Activated naive CD8-positive, alpha-beta T cell treated with anti-CD3 and anti-CD28 coated beads for 36 hours (primary cell): Measurements from ENCODE around the gene ZNF493. TPM values are rescaled to one million over a fixed set of nuclear protein-coding genes. Genes with fewer than 3 reads are reported as not detected.

Experiments used
- DNase-seq: peaks from one replicate; pipeline ENCODE4 v3.0.0; 2021
- H3K27ac Mint-ChIP-seq: one replicate; pipeline ENCODE4 v1.8.0; 2022; ENCODE audit warnings: mild to moderate bottlenecking, moderate library complexity, mixed read lengths
- H3K27me3 Mint-ChIP-seq: one replicate; pipeline ENCODE4 v1.8.0; 2022; ENCODE audit warnings: mild to moderate bottlenecking, mixed read lengths
- H3K36me3 Mint-ChIP-seq: one replicate; pipeline ENCODE4 v1.8.0; 2021; ENCODE audit warnings: mild to moderate bottlenecking, mixed read lengths
- H3K4me1 Mint-ChIP-seq: one replicate; pipeline ENCODE4 v1.8.0; 2021; ENCODE audit warnings: mixed read lengths
- H3K4me3 Mint-ChIP-seq: one replicate; pipeline ENCODE4 v1.8.0; 2022; ENCODE audit warnings: mild to moderate bottlenecking, moderate library complexity, mixed read lengths
- H3K9me3 Mint-ChIP-seq: one replicate; pipeline ENCODE4 v1.8.0; 2022; ENCODE audit warnings: mixed read lengths
- total RNA-seq, 2 experiments: library from RNA; stranded (reverse); gene quantifications; one replicate each; pipeline ENCODE4 v1.2.3, GENCODE V29; 2021

ZNF493 gene
- total RNA-seq, 2 experiments from 2014 or later: 10.0 to 10.4 TPM

DNA sequence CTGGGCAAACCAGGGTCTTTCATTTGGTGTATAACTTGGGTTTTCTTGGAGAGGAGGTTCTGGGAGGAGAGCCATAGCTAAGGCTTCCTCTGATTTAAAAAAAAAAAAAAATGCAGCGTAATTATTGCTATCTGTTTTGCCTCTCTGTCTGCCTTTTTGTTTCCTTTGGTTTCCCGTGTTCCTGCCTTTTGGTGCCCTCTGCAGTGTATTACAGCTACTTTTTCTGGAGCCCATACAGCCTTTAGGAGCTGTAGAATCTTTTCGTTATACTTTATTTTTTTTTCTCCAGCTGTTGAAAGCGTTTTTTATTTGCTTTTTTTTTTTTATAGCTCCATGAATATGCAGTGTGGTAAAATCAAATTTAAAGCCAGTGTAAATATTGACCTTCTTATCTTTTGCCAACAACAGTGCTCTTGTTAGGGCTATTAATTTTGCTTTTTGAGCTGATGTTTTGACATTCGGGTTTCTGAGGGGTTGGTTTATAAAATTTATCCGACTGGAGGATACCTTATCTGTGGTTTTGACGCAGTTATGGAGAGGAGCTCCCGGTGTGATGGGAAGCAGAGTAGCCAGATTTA is 38.1 kb downstream of the ZNF493 start:
- no peak for DNase-seq
- no peak overlapping the region for H3K27ac Mint-ChIP-seq
- no peaks in the 10 kb centered on the region for H3K27me3 Mint-ChIP-seq
- no peak overlapping the region for H3K4me3 Mint-ChIP-seq
- H3K36me3 Mint-ChIP-seq: peaks cover 21% of the 10 kb centered on the region
- H3K4me1 Mint-ChIP-seq: no peaks in the 10 kb centered on the region
- H3K9me3 Mint-ChIP-seq: peaks cover 52% of the 10 kb centered on the region

DNA sequence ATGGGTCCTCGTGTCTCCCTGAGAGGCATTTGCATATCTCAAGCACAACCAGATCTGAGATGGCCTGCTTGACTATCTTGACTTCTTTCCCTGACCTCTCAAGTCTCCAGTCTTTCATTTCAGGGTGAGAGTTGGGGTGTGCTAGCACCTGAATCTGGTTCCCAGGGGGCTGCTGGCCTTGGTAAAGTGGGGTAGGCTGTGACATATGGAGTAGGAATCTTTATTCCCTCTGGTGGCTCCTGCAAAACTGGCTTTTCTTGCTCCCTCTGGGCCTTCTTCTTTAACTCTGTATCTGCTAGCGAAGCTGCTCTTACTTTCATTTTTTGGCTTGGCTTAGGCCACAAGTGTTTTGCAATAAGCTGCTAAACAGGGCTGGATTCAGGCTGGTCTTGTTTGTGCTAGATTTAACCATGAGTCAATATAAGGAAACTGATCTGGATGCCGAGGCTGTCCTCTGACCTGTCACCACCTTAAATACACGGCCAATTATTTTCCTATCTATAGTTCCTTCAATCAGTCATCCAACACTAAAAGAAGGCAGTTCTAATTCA is 42.3 kb downstream of the ZNF493 start:
- peaks cover 25% of the 10 kb centered on the region for H3K9me3 Mint-ChIP-seq

DNA sequence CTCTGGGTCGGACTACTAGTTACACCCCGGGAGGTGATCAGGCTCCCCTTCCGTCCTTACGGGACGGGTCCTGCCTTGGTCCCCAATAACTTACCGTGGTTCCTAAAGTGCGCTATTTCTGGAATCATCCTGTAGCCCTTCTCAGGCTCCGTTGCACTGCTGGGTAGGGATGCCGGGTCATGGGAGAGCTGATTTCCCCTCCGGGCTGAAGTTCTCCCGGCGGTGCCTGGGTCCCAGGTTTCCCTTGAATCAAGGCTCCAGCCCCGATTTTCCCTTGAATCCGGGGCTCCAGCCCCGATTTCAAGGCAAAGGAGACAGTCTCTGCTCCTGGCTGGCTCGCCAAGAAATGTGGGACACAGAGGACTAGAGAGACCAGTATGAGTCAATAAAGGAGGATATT is 43.4 kb downstream of the ZNF493 start:
- H3K36me3 Mint-ChIP-seq: peaks cover 28% of the 10 kb centered on the region
- no peak overlapping the region for H3K4me3 Mint-ChIP-seq
- H3K4me1 Mint-ChIP-seq: no peaks in the 10 kb centered on the region
- H3K9me3 Mint-ChIP-seq: peaks cover 21% of the 10 kb centered on the region
- no peak for DNase-seq
- H3K27me3 Mint-ChIP-seq: no peaks in the 10 kb centered on the region
- no peak overlapping the region for H3K27ac Mint-ChIP-seq

More for the DNA sequence above, 42.3 kb downstream of the ZNF493 start:
- no peak for DNase-seq
- peaks cover 28% of the 10 kb centered on the region for H3K36me3 Mint-ChIP-seq
- no peak overlapping the region for H3K4me3 Mint-ChIP-seq
- no peaks in the 10 kb centered on the region for H3K4me1 Mint-ChIP-seq
- H3K27me3 Mint-ChIP-seq: no peaks in the 10 kb centered on the region
- H3K27ac Mint-ChIP-seq: no peak overlapping the region

DNA sequence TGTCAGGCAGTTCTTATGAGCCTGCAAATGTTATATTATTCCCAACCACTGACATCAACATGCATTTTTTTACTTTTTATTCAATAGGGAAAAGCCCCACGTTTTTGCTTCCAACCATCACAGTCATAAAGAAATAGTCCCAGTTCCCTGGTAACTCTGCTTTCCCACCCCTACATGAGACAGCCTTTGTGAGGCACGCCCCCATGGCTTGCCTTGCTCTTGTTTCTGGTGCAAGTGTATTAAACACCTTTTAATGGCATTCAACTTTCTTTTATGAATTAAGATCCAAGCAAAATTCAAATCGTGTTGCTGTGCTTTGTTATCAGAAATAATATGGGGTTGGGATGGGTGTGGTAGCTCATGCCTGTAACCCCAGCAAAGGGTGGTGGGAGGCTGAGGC is 54.3 kb downstream of the ZNF493 start:
- no peak overlapping the region for H3K27ac Mint-ChIP-seq
- H3K27me3 Mint-ChIP-seq: no peaks in the 10 kb centered on the region
- DNase-seq: no peak
- H3K4me3 Mint-ChIP-seq: no peak overlapping the region
- H3K36me3 Mint-ChIP-seq: peaks cover 51% of the 10 kb centered on the region
- H3K4me1 Mint-ChIP-seq: no peaks in the 10 kb centered on the region
- H3K9me3 Mint-ChIP-seq: peaks cover 27% of the 10 kb centered on the region

DNA sequence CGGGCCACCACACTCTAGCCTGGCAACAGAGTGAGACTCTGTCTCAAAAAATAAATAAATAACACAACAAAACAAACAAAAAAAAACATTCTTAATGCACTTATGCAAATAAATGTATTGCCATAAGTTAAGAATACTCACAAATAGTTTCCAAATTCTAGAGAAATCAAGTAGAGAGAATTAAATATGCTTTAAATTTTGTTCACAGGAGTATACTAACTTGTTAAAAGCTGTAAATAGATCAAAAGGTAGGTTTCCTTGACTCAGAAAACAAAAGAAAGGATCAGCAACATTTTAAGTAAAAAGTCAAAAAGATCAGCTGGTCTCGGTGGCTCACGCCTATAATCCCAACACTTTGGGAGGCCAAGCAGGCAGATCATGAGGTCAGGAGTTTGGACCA is 58.0 kb downstream of the ZNF493 start:
- H3K27me3 Mint-ChIP-seq: no peaks in the 10 kb centered on the region
- H3K4me3 Mint-ChIP-seq: no peak overlapping the region
- H3K4me1 Mint-ChIP-seq: no peaks in the 10 kb centered on the region
- peaks cover 20% of the 10 kb centered on the region for H3K9me3 Mint-ChIP-seq
- no peak overlapping the region for H3K27ac Mint-ChIP-seq
- H3K36me3 Mint-ChIP-seq: peaks cover 35% of the 10 kb centered on the region
- no peak for DNase-seq

DNA sequence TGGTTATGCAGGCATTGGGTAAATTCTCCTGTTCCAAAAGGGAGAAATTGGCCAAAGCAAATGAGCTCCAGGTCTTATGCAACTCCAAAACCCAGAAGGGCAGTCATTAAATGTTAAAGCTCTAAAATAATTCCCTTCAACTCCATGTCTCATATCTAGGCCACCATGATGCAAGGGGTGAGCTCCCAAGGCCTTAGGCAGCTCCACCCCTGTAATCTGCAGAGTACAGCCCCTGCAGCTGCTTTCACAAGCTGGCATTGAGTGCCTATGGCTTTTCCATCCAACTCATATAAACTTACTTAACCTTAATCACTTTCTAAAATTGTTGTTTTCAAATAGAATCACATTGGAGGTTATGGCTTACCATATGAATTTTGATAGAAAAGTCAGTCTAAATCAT is 63.8 kb downstream of the ZNF493 start:
- Mint-ChIP-seq H3K27me3 (peaks cover 17% of the 10 kb centered on the region), H3K4me1 (peaks cover 2% of the 10 kb centered on the region), H3K36me3 (peaks cover 28% of the 10 kb centered on the region), H3K9me3 (peaks cover 27% of the 10 kb centered on the region), H3K4me3 (no peak overlapping the region), H3K27ac (no peak overlapping the region)
- no peak for DNase-seq

DNA sequence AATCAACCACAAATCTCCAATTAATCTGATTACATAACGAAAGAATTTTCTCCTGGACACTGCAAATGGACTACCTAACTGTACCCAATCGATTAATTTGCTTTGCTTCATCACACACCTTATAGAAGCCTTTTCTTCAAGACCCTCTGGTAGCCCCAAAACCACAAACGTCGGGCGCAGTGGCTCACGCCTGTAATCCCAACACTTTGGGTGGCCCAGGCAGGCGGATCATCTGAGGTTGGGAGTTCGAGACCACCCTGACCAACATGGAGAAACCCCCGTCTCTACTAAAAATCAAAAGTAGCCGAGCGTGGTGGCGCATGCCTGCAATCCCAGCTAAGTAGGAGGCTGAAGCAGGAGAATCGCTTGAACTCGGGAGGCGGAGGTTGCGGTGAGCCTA is 65.6 kb downstream of the ZNF493 start:
- peaks cover 20% of the 10 kb centered on the region for H3K9me3 Mint-ChIP-seq
- DNase-seq: no peak
- no peak overlapping the region for H3K4me3 Mint-ChIP-seq
- peaks cover 2% of the 10 kb centered on the region for H3K4me1 Mint-ChIP-seq
- H3K36me3 Mint-ChIP-seq: peaks cover 25% of the 10 kb centered on the region
- no peak overlapping the region for H3K27ac Mint-ChIP-seq
- peaks cover 17% of the 10 kb centered on the region for H3K27me3 Mint-ChIP-seq

DNA sequence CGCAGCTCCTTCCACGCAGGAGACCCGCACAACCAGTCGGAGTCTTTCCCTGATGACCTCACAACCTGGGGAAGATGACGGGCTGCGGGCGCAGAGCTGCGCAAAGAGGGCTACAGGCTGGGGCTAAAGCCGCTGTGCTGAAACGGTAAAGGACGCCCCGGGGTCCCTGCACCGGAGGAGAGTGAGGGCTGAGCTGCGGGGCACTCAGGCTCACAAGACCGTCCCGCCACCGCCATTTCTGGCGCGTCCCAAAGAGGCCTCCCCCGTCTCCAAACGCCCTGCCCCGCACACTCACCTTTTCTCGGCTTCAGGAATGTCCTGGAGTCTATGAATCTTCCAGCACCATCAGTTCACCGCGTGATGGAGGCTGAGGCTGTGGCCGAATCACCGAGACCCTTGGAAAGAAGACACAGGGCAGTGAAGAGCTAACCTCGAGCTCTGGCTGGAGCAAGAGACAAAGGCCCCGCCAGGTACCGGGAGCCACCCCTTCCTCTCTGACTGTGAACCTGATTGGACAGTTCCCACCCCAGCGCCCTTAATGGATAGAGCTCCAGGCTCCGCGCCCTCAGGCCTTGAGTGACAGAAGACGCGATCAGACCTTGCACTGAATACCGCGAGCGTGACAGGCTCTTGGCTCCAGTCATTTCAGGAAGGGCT is 66.6 kb downstream of the ZNF493 start:
- Mint-ChIP-seq H3K36me3 (peaks cover 20% of the 10 kb centered on the region), H3K27ac (peak overlapping the region; percentile 78), H3K4me3 (peak overlapping the region; percentile 83), H3K27me3 (peaks cover 17% of the 10 kb centered on the region), H3K4me1 (peaks cover 2% of the 10 kb centered on the region), H3K9me3 (peaks cover 16% of the 10 kb centered on the region)
- peak; percentile 55 for DNase-seq

DNA sequence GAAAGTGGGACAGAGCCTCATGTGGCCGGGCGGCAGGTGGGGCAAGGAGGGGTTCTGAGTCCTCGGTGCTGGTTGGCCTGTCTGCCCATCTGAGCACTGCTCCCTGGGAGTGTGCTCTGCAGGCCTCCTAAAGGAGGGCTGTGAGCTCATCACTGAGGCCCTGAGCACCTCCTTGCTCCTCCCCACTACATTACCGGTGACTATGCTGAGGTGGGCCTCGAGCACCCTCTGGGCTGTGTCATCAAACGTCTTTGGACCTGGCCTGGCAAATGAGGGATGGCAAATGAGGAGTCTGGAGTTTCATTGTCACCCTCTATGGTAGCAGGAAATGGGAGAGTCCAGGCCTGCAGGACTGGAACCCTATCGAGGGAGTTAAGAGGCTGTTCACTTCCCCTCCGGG is 69.7 kb downstream of the ZNF493 start:
- Mint-ChIP-seq H3K9me3 (peaks cover 11% of the 10 kb centered on the region), H3K36me3 (peaks cover 15% of the 10 kb centered on the region), H3K4me3 (no peak overlapping the region), H3K27me3 (peaks cover 17% of the 10 kb centered on the region), H3K4me1 (peaks cover 2% of the 10 kb centered on the region), H3K27ac (no peak overlapping the region)
- no peak for DNase-seq

DNA sequence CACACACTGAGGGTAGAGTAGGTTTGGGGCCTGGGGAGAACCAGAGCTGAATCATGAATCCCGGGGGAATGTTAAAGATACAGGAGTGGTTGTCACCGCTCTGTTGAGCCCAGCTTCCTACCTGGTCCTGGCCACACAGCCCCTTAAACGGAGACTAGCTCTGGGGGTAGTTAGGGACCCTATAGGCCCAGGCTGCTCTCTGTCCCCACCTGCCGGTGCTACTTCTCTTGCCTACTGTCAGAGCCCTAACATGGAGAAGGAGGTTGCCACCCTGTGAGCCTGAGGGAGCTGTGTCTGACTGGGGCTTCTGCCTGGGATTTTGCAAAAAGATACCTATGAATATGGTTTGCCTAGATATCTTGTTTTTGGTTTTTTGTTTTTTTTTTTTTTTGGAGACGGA is 71.9 kb downstream of the ZNF493 start:
- peaks cover 2% of the 10 kb centered on the region for H3K9me3 Mint-ChIP-seq
- no peak overlapping the region for H3K27ac Mint-ChIP-seq
- peaks cover 10% of the 10 kb centered on the region for H3K27me3 Mint-ChIP-seq
- H3K4me3 Mint-ChIP-seq: no peak overlapping the region
- no peak for DNase-seq
- no peaks in the 10 kb centered on the region for H3K4me1 Mint-ChIP-seq
- H3K36me3 Mint-ChIP-seq: peaks cover 4% of the 10 kb centered on the region

DNA sequence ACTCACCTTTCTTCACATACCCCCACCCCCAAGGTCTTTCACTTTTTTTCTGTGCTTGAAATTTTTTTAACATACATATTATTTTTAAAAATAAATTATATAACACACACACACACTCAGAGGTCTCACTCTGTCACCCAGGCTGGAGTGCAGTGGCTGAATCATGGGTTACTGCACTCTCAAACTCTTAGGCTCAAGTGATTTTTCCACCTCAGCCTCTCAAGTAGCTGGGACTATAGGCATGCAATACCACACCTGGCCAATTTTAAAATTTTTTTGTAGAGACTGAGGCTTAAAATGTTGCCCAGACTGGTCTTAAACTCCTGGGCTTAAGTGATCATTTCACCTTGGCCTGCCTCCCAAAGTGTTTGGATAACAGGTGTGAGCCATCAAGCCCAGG is 75.6 kb downstream of the ZNF493 start:
- H3K27me3 Mint-ChIP-seq: peaks cover 29% of the 10 kb centered on the region
- H3K4me3 Mint-ChIP-seq: no peak overlapping the region
- peaks cover 2% of the 10 kb centered on the region for H3K4me1 Mint-ChIP-seq
- H3K9me3 Mint-ChIP-seq: peaks cover 3% of the 10 kb centered on the region
- DNase-seq: no peak
- H3K36me3 Mint-ChIP-seq: peaks cover 8% of the 10 kb centered on the region
- H3K27ac Mint-ChIP-seq: no peak overlapping the region

DNA sequence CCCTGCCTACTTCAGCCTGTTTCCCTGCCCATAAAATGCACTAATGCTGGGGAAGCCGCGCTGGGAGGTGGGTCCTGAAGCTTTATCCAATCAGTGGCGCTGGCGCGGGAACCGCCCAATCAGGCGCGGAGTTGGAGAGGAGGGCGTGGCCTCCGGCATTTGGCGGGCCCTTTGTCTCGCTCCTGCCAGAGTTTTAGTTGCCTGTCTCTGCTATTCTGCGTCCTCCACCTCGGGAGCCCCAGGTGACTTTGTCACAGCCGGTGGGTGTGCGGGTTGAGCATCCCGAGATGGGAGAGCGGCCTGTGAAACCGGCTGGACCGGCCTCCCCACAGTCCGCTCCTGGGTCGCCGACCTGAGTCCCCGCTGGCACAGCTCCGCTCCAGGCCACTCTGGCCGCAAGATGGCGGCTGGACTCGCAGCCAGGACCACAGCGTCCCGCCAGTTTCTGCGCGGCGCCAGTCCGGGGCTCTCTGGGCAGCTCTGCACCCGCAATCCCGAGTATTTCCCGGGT is 77.8 kb downstream of the ZNF493 start:
- peak overlapping the region; percentile 58 for H3K27ac Mint-ChIP-seq

More for the DNA sequence above, 77.8 kb downstream of the ZNF493 start:
- Mint-ChIP-seq H3K4me1 (peaks cover 2% of the 10 kb centered on the region), H3K4me3 (peak overlapping the region; percentile 79), H3K27me3 (peaks cover 29% of the 10 kb centered on the region), H3K9me3 (peaks cover 3% of the 10 kb centered on the region), H3K36me3 (peaks cover 8% of the 10 kb centered on the region)
- peak; percentile 85 for DNase-seq

Other genes starting within 250 kb of the ZNF493 start
- 10 to 100 TPM; 12.1 to 12.7 TPM for gene ZNF708, start 67.7 kb upstream of the ZNF493 start, total RNA-seq
- gene ZNF738, start 38.1 kb upstream of the ZNF493 start, total RNA-seq: 10 to 100 TPM in 1 of 2 experiments, 1 to 10 TPM in 1; 9.2 to 10.5 TPM
- 1 to 10 TPM; 4.7 to 6.7 TPM for gene ZNF429, start 108.5 kb downstream of the ZNF493 start, total RNA-seq